ENCODE results near the gene NEK9.

NEK9 gene

GRCh38 chr14:75163677-75164076, 36.8 kb upstream of the NEK9 start:
- Histone ChIP-seq H4K20me1 (ENCODE audit: insufficient read depth, low read length) (no peaks in the 10 kb centered on the region), H3K4me2 (ENCODE audit: low read length) (no peak overlapping the region), H3F3A (ENCODE audit: insufficient read depth, low read length) (no peaks in the 10 kb centered on the region), H3K9me2 (ENCODE audit: low read depth, low read length) (no peaks in the 10 kb centered on the region), H3K9ac (ENCODE audit: low read length) (no peak overlapping the region), H3K79me2 (ENCODE audit: insufficient read depth, low read length) (peaks cover 38% of the 10 kb centered on the region), H3K27me3 (ENCODE audit: insufficient read depth, low read length) (no peaks in the 10 kb centered on the region), H3K9me3 (ENCODE audit: low read length) (no peaks in the 10 kb centered on the region), H3K27ac (ENCODE audit: low read depth, low read length, poor library complexity, severe bottlenecking) (no peak overlapping the region), H3K36me3 (ENCODE audit: insufficient read depth, low read length) (no peaks in the 10 kb centered on the region), H2AFZ (ENCODE audit: low read length) (no peak overlapping the region), H3K4me3 (ENCODE audit: low read depth, low read length, poor library complexity, severe bottlenecking) (no peak overlapping the region), H3K4me1 (ENCODE audit: insufficient read depth, low read length, severe bottlenecking) (no peaks in the 10 kb centered on the region)
- TF ChIP-seq CTCF (IDR thresholded peaks at IDR 0.05; ENCODE audit: low read length), result no peak
- no peak for TF ChIP-seq EZH2 (IDR thresholded peaks at IDR 0.05; ENCODE audit: borderline replicate concordance, low read length)

GRCh38 chr14:75162631-75163030, 35.8 kb upstream of the NEK9 start:
- H3F3A ChIP-seq (ENCODE audit: insufficient read depth, low read length), result no peaks in the 10 kb centered on the region
- TF ChIP-seq CTCF (IDR thresholded peaks at IDR 0.05; ENCODE audit: low read length) (peak; percentile 31; the same call in 1 of the 2 replicates), EZH2 (IDR thresholded peaks at IDR 0.05; ENCODE audit: borderline replicate concordance, low read length) (no peak)
- no peak overlapping the region for H3K4me3 ChIP-seq (ENCODE audit: low read depth, low read length, poor library complexity, severe bottlenecking)
- no peaks in the 10 kb centered on the region for H3K4me1 ChIP-seq (ENCODE audit: insufficient read depth, low read length, severe bottlenecking)
- H3K4me2 ChIP-seq (ENCODE audit: low read length), result no peak overlapping the region
- no peaks in the 10 kb centered on the region for H4K20me1 ChIP-seq (ENCODE audit: insufficient read depth, low read length)
- H3K9ac ChIP-seq (ENCODE audit: low read length), result no peak overlapping the region
- H3K36me3 ChIP-seq (ENCODE audit: insufficient read depth, low read length), result no peaks in the 10 kb centered on the region
- peaks cover 29% of the 10 kb centered on the region for H3K79me2 ChIP-seq (ENCODE audit: insufficient read depth, low read length)
- H3K27ac ChIP-seq (ENCODE audit: low read depth, low read length, poor library complexity, severe bottlenecking), result no peak overlapping the region
- no peaks in the 10 kb centered on the region for H3K9me2 ChIP-seq (ENCODE audit: low read depth, low read length)
- H3K27me3 ChIP-seq (ENCODE audit: insufficient read depth, low read length), result no peaks in the 10 kb centered on the region
- H3K9me3 ChIP-seq (ENCODE audit: low read length), result no peaks in the 10 kb centered on the region
- no peak overlapping the region for H2AFZ ChIP-seq (ENCODE audit: low read length)

- H3K9me3 ChIP-seq (ENCODE audit: low read length), result no peaks in the 10 kb centered on the region
- no peaks in the 10 kb centered on the region for H3K9me2 ChIP-seq (ENCODE audit: low read depth, low read length)
- no peak overlapping the region for H3K9ac ChIP-seq (ENCODE audit: low read length)
- peaks cover 19% of the 10 kb centered on the region for H3K79me2 ChIP-seq (ENCODE audit: insufficient read depth, low read length)
- no peaks in the 10 kb centered on the region for H3K27me3 ChIP-seq (ENCODE audit: insufficient read depth, low read length)
- no peak overlapping the region for H3K4me3 ChIP-seq (ENCODE audit: low read depth, low read length, poor library complexity, severe bottlenecking)
- no peak overlapping the region for H2AFZ ChIP-seq (ENCODE audit: low read length)
- H3F3A ChIP-seq (ENCODE audit: insufficient read depth, low read length), result no peaks in the 10 kb centered on the region
- no peaks in the 10 kb centered on the region for H3K4me1 ChIP-seq (ENCODE audit: insufficient read depth, low read length, severe bottlenecking)
- no peaks in the 10 kb centered on the region for H4K20me1 ChIP-seq (ENCODE audit: insufficient read depth, low read length)
- no peaks in the 10 kb centered on the region for H3K36me3 ChIP-seq (ENCODE audit: insufficient read depth, low read length)
- no peak for TF ChIP-seq EZH2 (IDR thresholded peaks at IDR 0.05; ENCODE audit: borderline replicate concordance, low read length)
- no peak for TF ChIP-seq CTCF (IDR thresholded peaks at IDR 0.05; ENCODE audit: low read length)
- no peak overlapping the region for H3K4me2 ChIP-seq (ENCODE audit: low read length)
- no peak overlapping the region for H3K27ac ChIP-seq (ENCODE audit: low read depth, low read length, poor library complexity, severe bottlenecking)
Measured at GRCh38 chr14:75158843-75159614, 32.2 kb upstream of the NEK9 start.

Data from OCI-LY1 (cell line).